ENCODE data around the gene PPP1R3A.
"Not testable (repeated sequence)": the region's sequence is repeated elsewhere in the genome, so short reads cannot be mapped to it uniquely, and the experiment has no call there.

PPP1R3A gene, protein sequence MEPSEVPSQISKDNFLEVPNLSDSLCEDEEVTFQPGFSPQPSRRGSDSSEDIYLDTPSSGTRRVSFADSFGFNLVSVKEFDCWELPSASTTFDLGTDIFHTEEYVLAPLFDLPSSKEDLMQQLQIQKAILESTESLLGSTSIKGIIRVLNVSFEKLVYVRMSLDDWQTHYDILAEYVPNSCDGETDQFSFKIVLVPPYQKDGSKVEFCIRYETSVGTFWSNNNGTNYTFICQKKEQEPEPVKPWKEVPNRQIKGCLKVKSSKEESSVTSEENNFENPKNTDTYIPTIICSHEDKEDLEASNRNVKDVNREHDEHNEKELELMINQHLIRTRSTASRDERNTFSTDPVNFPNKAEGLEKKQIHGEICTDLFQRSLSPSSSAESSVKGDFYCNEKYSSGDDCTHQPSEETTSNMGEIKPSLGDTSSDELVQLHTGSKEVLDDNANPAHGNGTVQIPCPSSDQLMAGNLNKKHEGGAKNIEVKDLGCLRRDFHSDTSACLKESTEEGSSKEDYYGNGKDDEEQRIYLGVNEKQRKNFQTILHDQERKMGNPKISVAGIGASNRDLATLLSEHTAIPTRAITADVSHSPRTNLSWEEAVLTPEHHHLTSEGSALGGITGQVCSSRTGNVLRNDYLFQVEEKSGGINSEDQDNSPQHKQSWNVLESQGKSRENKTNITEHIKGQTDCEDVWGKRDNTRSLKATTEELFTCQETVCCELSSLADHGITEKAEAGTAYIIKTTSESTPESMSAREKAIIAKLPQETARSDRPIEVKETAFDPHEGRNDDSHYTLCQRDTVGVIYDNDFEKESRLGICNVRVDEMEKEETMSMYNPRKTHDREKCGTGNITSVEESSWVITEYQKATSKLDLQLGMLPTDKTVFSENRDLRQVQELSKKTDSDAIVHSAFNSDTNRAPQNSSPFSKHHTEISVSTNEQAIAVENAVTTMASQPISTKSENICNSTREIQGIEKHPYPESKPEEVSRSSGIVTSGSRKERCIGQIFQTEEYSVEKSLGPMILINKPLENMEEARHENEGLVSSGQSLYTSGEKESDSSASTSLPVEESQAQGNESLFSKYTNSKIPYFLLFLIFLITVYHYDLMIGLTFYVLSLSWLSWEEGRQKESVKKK

DNA sequence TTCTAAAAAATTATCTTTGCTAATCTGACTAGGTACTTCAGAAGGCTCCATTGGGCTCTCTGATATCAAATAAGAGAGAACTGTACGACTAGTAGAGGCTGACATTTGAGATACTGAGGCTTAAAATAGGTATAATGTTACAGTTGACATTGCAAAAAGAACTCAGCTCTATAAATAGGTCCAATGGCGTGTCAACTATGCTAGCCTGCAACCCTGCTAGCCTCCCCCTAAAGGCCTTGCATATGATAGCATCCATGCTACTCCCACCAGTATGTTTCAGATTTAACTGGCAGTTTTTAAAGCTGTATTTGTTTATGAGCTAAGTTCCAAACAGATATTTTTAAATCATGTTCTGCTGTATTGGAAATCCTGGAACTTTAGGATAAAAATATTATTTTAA is at the start of gene PPP1R3A:
PPP1R3A (minus strand) TSS at position 64 of the 400 bp plus-strand sequence; CDS start at position 51, 13 bp downstream.
- no peak for DNase-seq

DNA sequence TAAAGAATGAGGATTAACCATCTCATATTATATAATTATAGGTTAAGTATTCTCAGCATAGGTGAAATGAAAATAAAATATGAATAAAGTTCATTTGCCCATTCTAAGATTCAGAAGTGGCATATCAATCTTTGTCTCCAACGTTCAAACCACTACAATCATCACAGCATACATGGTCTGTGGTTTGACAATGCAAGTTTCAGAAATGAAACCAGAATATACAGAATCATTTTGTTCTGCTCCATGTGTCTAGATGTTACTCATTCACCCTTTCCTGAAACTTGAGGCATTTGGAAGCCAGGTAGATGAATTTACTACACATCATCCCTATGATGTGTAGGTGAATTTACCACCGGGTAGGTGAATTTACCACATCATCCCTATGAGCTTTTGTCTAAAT is 44.5 kb upstream of the PPP1R3A start:
- DNase-seq, result no peak

DNA sequence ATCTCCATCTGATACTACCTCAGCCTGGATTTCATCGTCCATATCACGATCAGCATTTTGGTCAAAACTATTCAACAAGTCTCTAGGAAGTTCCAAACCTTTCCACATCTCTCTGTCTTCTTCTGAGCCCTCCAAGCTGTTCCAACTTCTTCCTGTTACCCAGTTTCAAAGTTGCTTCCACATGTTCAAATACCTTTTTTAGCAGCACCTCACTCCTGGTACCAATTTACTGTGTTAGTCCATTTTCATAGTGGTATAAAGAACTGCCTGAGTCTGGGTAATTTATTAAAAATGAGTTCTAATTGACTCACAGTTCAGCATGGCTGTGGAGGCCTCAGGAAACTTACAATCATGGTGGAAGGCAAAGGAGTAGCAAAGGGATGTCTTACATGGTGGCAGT is 41.1 kb upstream of the PPP1R3A start:
- DNase-seq, result no peak

DNA sequence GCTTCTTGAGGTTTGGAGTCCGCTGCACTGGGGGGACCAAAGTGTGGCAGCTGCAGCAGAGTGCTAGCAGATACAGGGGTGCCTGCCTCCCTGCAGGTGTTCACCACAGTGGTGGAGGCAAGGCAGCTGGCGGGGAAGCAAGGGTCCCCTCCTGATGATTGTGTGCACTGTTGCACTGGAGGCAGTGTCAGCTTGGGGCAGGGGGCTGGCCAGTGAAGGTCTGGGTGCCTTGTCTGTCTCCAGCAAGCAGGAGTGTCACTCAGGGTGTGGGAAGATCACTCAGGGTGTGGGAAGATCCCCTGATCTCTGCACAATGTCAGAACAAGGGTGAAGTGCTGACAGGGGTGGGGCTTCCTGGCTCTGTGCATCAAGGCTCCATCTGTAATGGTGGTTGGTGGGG is 36.3 kb upstream of the PPP1R3A start:
- DNase-seq, result no peak

DNA sequence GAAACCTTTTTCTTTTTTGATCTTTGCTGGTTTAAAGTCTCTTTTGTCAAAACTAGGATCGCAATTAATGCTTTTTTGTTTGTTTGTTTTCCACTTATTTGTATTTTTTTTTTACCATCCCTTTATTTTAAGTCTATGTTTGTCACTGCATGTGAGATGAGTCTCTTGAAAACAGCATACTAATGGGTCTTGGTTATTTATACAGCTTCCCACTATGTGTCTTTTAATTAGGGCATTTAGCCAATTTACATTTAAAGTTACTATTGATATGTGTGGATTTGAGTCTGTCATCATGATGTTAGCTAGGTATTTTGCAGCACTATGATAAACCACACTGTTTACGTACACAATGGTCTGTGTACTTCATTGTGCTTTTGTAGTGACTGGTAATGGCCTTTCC is 34.7 kb upstream of the PPP1R3A start:
- DNase-seq, result no peak

DNA sequence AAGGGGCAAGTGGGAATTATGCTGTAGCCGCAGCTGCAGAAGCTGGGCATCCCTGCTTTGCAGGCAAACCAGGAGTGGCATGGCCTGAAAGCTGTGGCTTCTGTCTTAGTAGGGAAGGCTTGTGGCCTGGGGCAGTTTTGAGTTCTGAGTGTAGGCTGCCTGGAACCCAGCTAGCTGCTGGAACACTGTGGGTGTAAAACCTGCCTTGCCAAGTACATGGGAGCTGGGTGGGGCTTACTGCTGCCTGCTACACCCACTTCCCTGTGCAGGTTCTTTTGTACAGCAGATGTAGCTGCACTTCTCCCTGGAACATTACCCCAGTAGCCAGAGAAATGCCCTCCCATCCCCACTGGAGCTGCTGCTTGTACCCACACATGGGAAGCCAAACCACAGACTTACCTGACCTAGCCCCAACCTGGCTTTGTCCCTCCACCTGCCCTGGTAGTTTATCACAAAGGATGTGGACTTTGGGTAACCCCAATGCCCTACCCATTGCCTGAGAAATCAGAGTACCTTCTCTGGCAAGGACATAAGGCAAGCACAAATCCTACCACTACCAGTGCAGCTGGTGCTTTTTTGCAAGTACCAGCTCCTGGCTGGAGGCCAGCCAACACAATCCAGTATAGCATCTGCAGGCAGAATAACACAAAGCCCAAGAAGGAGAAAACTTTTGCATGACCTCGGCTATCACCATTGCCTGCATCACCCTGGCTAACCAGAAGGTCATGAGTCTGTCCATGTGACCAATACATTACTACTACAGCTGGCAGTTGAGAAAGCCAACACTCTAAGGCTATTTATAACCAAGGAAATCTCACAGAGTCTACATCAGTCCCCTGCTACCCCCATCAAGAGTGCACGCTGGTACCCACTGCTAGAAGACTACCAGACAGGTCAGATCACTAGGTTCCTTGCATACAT is 26.5 kb upstream of the PPP1R3A start:
- DNase-seq, result no peak

DNA sequence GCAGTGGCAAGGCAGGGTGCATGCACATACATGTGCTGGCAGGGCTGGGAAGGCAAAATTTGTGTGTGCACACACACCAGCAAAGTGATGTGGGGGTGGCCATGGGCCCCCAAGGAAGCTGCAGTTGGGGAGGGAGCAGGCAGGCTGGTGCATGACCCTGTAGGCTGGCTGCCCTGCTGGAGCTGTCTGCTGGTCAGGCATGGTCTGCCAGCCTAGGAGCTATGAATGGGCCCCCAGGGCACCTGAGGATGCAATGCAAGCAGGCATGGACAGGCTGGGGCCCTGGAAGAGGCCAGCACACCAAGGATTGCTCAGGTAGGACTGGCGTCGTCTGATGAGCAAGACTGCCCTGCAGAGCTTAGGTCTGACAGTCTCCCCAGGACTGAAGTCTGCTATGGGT is 18.2 kb upstream of the PPP1R3A start:
- DNase-seq, result no peak

DNA sequence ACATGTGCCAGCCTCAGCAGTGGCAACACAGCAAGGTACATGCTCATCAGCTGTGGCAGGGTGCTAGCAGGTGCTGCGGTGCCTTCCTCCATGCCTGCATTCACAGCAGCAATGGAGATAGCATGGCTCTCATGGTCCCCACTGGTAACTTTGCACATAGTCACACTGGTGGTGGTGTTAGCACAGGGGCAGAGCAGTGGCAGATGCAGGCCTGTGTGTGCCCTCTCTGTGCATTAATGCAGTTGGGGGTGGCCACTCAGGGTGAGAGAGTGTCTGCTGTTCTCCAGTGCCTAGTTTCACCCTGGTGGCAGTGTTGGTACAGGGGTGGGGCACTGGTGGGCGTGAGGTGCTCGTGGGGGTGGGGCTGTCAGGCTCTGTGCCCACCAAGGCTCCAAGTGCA is 17.7 kb upstream of the PPP1R3A start:
- DNase-seq, result no peak

DNA sequence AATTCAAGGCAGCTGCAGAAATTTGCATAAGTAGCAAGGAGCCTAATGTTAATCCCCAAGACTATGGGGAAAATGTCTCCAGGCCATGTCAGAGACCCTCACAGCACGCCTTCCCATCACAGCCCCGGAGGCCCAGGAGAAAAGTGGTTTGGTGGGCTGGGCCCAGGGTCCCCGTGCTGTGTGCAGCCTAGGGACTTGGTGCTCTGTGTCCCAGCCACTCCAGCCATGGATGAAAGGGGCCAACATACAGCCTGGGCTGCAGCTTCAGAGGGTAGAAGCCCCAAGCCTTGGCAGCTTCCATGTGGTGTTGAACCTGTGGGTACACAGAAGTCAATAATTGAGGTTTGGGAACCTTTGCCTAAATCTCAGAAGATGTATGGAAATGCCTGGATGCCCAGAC is 10.6 kb upstream of the PPP1R3A start:
- not testable (repeated sequence) for DNase-seq

DNA sequence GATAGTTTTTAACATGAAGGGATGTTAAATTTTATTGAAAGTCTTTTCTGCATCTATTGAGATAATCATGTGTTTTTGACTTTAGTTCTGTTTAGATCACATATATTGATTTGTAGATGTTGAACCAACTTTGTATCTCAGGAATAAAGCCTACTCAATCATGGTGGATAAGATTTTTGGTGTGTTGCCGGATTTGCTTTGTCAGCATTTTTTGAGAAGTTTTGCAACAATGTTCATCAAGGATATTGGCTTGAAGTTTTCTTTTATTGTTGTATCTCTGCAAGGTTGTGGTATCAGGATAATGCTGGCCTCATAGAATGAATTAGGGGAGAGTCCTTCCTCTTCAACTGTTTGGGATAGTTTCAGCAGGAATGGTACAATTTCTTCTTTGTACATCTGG is 9.3 kb upstream of the PPP1R3A start:
- DNase-seq, result no peak

DNA sequence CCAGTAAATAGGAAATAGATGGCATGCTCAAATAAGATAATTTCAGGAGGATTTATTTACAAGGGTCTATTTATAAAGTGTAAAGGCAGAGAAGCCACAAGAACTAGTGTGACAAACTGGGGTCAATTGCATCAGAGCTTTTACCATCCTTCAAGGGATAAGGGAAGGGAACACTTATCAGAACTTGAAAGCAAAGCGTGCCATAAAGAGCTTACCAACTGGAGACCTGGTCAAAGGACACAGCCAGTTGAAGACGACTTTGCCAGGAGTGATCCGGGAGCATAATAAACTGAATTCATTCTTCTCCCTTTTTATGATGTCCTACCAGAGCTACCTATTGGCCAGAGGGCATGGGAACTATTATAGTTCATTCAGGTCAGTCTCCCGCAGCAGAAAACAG is 3.2 kb upstream of the PPP1R3A start:
- DNase-seq, result no peak

DNA sequence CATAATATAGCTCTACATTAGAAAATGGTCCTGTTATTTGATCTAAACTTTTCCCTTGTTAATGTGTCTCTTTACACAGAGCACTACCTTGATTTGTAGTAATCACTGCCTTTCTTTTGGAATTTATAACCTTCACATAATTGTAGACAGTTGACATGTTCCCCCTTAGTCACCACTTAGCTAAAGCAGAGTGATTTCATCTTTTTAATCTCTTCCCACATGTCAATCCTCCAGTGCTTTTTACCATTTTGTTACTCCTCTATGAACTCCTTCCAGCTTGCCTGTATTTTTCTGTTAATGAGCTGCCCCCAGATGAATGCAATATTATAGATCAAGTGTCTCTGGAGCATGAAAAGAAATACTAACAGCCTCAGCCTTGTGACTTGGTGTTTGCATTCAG is 2.6 kb upstream of the PPP1R3A start:
- no peak for DNase-seq

DNA sequence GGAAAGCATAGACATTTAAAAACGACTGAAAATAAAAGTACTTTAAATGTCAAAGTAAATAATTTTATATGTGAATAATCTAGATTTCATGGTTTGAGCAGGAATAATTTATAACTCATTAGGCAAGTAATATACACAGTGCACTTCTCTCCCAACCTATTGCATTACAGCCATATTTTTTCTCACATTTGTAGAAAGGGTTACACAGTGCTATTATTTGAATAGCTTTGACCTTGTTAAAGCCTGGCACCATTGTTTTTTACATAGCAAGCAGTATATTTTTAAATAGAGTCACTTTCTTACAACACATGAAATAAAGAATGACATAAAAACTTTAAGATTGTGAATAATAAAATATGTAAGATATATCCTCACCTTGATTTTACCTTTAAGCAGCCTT is 969 bp downstream of the PPP1R3A start:
- no peak for DNase-seq

DNA sequence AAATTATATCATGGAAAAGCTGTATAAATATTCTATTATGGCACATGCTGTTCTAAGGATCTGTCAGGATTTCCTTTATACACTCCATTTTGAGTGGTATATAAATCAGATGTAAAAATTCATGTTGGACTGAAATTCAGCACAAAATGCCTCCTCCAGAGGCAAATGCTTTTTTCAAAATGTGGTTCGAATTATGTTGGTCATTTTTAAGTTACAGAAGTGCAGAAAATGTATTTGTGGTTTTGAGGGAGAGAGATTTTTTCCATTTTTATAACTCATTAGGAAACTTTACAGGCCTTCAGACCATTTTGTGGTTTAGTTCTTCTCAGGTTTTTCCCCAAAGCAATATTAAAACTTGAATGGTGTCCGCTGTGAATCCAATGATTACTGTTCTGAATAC is 2.9 kb downstream of the PPP1R3A start:
- no peak for DNase-seq

DNA sequence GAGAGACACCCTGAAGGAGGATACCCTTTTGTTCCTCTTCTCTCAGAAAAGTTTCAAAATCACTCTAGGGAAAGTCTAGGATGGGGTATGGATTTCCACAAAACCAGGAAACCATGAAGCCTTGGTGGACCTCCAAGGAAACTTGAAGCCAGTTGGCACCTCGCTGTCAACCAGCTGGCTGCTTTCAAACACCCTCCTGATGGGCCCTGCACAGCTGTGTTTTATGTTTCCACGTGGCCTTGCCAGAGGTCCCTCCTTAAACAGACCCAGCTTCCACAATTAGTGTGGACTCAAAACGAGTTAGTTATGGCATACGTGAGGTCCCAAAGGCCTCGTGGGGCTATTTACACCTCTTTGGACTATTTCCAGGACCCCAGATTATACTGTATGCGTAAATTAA is 5.9 kb downstream of the PPP1R3A start:
- no peak for DNase-seq

DNA sequence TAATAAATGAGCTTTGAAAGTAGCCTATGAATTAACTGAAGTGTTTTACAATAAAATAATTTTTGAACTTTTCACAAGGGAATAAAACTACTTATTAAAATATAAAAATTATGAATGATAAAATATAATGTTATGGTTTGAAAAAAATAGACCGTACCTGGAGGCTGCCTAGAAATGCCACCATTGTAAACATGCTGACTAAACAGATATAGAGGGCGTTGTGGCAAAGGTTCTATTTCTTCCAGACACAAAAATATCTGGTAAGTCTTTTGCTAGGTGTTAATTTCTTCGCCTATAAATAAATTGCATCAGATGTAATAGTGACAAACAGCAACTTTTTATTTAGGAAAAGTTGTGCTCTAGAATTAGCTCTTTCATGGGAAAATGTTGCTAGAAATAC is 11.2 kb downstream of the PPP1R3A start:
- DNase-seq, result no peak

DNA sequence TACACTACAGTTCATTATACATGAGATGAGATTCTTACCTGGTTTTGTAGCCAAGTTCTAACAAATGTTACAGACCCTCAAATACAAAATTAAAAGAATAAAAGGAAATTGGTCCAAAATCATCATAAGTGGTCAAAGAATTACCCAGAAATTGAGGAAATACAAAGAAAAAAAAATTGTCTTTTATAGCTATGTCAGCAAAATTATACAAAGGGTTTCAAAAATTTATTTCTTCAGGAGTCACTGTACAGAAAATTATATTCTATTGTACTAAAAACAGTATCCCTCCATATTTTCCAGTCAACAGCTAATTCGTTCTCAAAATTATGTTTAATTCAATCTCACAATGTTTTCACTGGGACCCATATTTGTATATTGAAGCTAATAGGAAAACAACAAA is 14.3 kb downstream of the PPP1R3A start:
- DNase-seq, result no peak

DNA sequence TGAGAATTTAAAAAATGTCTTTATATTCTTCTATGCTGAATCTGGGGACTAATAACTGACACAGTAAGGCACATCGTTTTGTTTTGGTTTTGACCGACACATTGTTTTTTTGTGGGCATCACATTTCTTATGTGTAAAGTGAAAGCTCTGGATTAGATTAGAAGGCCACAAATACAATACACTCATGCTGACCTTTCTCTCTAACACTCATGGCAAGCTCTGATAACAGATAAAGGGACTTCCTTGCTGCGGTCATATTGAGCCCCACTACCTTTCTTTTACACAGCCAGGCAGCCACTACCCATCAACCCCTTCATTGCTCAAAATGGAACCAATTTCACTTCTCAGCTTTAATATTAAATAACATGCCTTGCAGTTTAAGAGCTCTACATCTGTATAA is 26.0 kb downstream of the PPP1R3A start:
- DNase-seq, result no peak

DNA sequence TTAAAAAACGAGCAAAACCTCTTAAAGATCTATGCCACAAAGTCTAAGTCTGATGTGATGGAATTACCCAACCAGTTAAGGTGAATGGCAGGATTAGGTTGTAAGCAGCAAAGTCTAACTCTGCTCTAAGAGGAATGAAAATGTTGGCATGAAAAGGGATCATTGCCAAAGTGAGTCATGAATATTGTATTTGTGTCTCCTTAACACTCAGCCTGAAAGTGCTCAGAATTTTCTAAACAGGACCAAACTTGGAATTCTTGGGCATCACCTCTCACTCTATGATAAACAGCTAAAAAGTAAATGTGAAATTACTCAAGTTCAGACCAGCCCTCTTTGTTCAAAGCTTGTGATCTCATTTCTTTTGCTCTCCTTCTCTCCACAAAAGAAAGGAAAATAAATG is 27.0 kb downstream of the PPP1R3A start:
- no peak for DNase-seq

DNA sequence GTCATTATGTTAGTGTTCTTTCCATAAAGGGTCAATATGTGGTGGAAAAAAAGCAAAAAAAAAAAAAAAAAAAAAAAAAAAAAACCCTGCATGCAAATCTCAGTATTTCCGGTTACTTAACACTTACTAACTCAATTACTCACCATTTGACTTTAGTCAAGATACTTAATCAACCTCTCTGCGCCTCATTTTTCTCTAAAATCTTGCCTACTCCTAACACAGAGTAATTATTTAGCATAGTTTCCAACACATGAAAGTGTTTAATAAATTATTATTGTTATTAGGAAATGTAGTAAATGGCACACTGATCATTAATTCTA is 27.8 kb downstream of the PPP1R3A start:
- DNase-seq, result no peak

DNA sequence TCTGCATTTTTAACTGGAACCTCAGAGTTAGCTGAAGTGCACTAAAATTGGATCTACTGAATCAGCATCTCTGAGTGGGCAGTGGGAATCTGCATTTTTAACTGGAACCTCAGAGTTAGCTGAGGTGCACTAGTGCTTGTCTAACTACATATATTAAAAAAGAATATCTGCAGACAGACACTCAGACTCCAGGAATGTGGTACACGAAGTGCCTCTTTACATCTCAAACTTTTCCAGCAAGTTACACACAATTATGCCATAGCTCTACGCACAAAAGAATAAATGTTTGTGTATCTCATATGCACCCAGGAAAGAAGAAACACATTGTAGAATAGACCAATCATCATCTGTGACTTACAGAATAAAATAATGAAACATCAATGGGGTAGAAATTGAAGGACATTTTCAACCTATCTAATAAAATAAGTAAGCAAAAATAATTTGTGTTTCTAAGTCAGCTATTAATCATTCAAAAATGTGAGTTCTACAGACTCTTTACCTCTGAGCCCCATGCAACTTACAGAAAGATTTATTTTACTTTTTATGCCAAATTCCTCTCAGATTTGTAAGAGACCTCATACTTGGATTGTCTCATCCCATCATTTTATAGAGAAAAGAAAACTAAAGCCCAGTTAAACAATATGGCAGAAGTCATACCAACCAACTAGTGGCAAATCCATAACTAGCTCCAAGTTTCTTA is 28.3 kb downstream of the PPP1R3A start:
- no peak for DNase-seq

DNA sequence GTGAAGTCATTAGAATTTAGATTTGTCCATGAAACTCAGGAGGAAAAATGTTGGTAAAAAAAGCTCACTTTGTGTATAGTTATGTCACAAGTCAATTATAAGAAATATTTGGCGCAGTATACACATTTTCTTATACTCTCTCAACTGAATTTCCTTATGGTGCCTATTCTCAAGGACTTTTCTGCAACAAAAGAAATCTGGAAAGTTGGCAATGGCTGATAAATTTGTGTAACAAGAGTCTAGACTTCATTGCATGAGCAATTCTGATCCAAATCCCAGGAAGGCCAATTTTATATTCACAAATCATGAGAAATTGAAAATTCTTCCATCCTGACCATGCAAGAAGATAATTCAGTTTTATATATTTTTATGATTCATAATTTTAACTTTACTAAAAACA is 35.7 kb downstream of the PPP1R3A start:
- DNase-seq, result no peak
